ENCODE results near the gene CH25H. TPM values are rescaled to one million over a fixed set of nuclear protein-coding genes. Genes with fewer than 3 reads are reported as not detected.

CH25H gene
- total RNA-seq, 2 donors from 2014 or later = 1.0 to 2.0 TPM

GRCh38 chr10:89189211-89189734 lies 17.8 kb downstream of the CH25H start:
- no peaks in the 10 kb centered on the region for H3K27me3 ChIP-seq
- ATAC-seq (no peak), DNase-seq (no peak)
- H3K4me1 ChIP-seq = peaks cover 6% of the 10 kb centered on the region
- no peak overlapping the region for H3K27ac ChIP-seq
- no peak overlapping the region for H3K4me3 ChIP-seq
- TF ChIP-seq CTCF (IDR thresholded peaks at IDR 0.05) (no peak), POLR2A (IDR thresholded peaks at IDR 0.05) (no peak)
- no peaks in the 10 kb centered on the region for H3K9me3 ChIP-seq
- intact Hi-C loops (cut with DNase I) = no loop called here
- 92 to 98% methylated on average over 2 of the region's 2 CpGs for WGBS, 2 donors
- no peaks in the 10 kb centered on the region for H3K36me3 ChIP-seq (replicated peaks in 1 of 2; ENCODE audit: insufficient read depth in 1 of 2, low read depth in 2 of 2)

- no peak overlapping the region for H3K4me3 ChIP-seq
- no peaks in the 10 kb centered on the region for H3K27me3 ChIP-seq
- no peak for TF ChIP-seq POLR2A (IDR thresholded peaks at IDR 0.05)
- TF ChIP-seq CTCF (IDR thresholded peaks at IDR 0.05) = no peak
- intact Hi-C loops (cut with DNase I) = no loop called here
- DNase-seq (no peak), ATAC-seq (no peak)
- no peaks in the 10 kb centered on the region for H3K9me3 ChIP-seq
- H3K4me1 ChIP-seq = peaks cover 6% of the 10 kb centered on the region
- H3K36me3 ChIP-seq (replicated peaks in 1 of 2; ENCODE audit: insufficient read depth in 1 of 2, low read depth in 2 of 2) = no peaks in the 10 kb centered on the region
- no peak overlapping the region for H3K27ac ChIP-seq
Measured at GRCh38 chr10:89185658-89186057, 21.5 kb downstream of the CH25H start.

- ATAC-seq = no peak
- intact Hi-C loops (cut with DNase I) = no loop called here
Measured at GRCh38 chr10:89184638-89185037, 22.5 kb downstream of the CH25H start.

GRCh38 chr10:89183571-89183970 lies 23.5 kb downstream of the CH25H start:
- intact Hi-C loops (cut with DNase I) = no loop called here
- Histone ChIP-seq H3K9me3 (no peaks in the 10 kb centered on the region), H3K36me3 (replicated peaks in 1 of 2; ENCODE audit: insufficient read depth in 1 of 2, low read depth in 2 of 2) (no peaks in the 10 kb centered on the region), H3K27ac (no peak overlapping the region), H3K27me3 (no peaks in the 10 kb centered on the region), H3K4me1 (peaks cover 6% of the 10 kb centered on the region), H3K4me3 (no peak overlapping the region)
- TF ChIP-seq CTCF (IDR thresholded peaks at IDR 0.05) (no peak), POLR2A (IDR thresholded peaks at IDR 0.05) (no peak)
- ATAC-seq (no peak), DNase-seq (no peak)

More at GRCh38 chr10:89184638-89185037, 22.5 kb downstream of the CH25H start:
- TF ChIP-seq CTCF (IDR thresholded peaks at IDR 0.05) (no peak), POLR2A (IDR thresholded peaks at IDR 0.05) (no peak)
- no peaks in the 10 kb centered on the region for H3K9me3 ChIP-seq
- peaks cover 6% of the 10 kb centered on the region for H3K4me1 ChIP-seq
- H3K4me3 ChIP-seq = no peak overlapping the region
- H3K27me3 ChIP-seq = no peaks in the 10 kb centered on the region
- no peaks in the 10 kb centered on the region for H3K36me3 ChIP-seq (replicated peaks in 1 of 2; ENCODE audit: insufficient read depth in 1 of 2, low read depth in 2 of 2)
- no peak for DNase-seq
- WGBS, 2 donors = 57 to 60% methylated on average over 3 of the region's 3 CpGs
- no peak overlapping the region for H3K27ac ChIP-seq

GRCh38 chr10:89182894-89183293 lies 24.2 kb downstream of the CH25H start:
- Histone ChIP-seq H3K4me3 (no peak overlapping the region), H3K9me3 (no peaks in the 10 kb centered on the region), H3K27me3 (no peaks in the 10 kb centered on the region), H3K4me1 (peaks cover 6% of the 10 kb centered on the region), H3K36me3 (replicated peaks in 1 of 2; ENCODE audit: insufficient read depth in 1 of 2, low read depth in 2 of 2) (no peaks in the 10 kb centered on the region), H3K27ac (no peak overlapping the region)
- WGBS, 2 donors = 78 to 82% methylated on average over 2 of the region's 2 CpGs
- intact Hi-C loops (cut with DNase I) = no loop called here
- ATAC-seq (no peak), DNase-seq (no peak)
- TF ChIP-seq CTCF (IDR thresholded peaks at IDR 0.05) (no peak), POLR2A (IDR thresholded peaks at IDR 0.05) (no peak)

Measured in body of pancreas (tissue), 4 donors.